Breast epithelium (tissue), 3 donors: Measurements from ENCODE around the gene PIGA.

ENCODE experiments used
- CTCF ChIP-seq, 3 donors: fragments of 450-650 bp; IDR thresholded peaks; one replicate each; pipeline ENCODE4 v1.5.1; 2016 to 2017; ENCODE audit warnings: antibody characterized with exemption in 3 of 3, mild to moderate bottlenecking in 3 of 3, moderate library complexity in 3 of 3
- POLR2A ChIP-seq: fragments of 450-650 bp; IDR thresholded peaks from one replicate; pipeline ENCODE4 v1.6.1; 2016; ENCODE audit warnings: antibody characterized with exemption, mild to moderate bottlenecking, moderate library complexity
- POLR2AphosphoS5 ChIP-seq, 3 donors: sonication (generic); formaldehyde crosslinking; IDR thresholded peaks; one replicate each; pipeline ENCODE4 v1.6.1; 2017; ENCODE audit warnings: antibody characterized with exemption in 3 of 3

GRCh38 chrX:15322472-15322871 is 12.9 kb downstream of the PIGA start:
- no peak for TF ChIP-seq CTCF (IDR thresholded peaks at IDR 0.05)
- no peak for TF ChIP-seq POLR2AphosphoS5 (IDR thresholded peaks at IDR 0.05)
- TF ChIP-seq POLR2A: no peak
